SU-DHL-6 (cell line): ENCODE measurements around the gene KBTBD13.

ENCODE experiments used
- H2AFZ ChIP-seq: fragments of 200-600 bp; sonication (generic); 2 replicates; pipeline ENCODE4 v1.6.1; 2014; ENCODE audit warnings: low read depth, mild to moderate bottlenecking, moderate library complexity, mixed read lengths, antibody characterized with exemption, low read length; ENCODE audit not compliant: severe bottlenecking
- H3F3A ChIP-seq: fragments of 200-600 bp; shearing (Covaris generic); 2 replicates; pipeline ENCODE4 v1.6.0; 2016; ENCODE audit warnings: antibody characterized with exemption, mild to moderate bottlenecking; ENCODE audit not compliant: insufficient read depth
- H3K27ac ChIP-seq: fragments of 200-600 bp; sonication (generic); 2 replicates; pipeline ENCODE4 v1.5.1; 2016; ENCODE audit warnings: low read depth, mild to moderate bottlenecking, low read length, moderate library complexity, mixed read lengths
- H3K27me3 ChIP-seq: fragments of 200-600 bp; sonication (generic), shearing (Covaris generic); 2 replicates; pipeline ENCODE4 v1.6.0; 2014; ENCODE audit warnings: mild to moderate bottlenecking, low read length
- H3K36me3 ChIP-seq: fragments of 200-600 bp; sonication (generic); 2 replicates; pipeline ENCODE4 v1.6.1; 2014; ENCODE audit warnings: mild to moderate bottlenecking, low read length, mixed read lengths
- H3K4me2 ChIP-seq: fragments of 300-600, 200-600 bp; shearing (Covaris generic), sonication (generic); 2 replicates; pipeline ENCODE4 v1.6.0; 2014; ENCODE audit warnings: low read length, low read depth, mild to moderate bottlenecking; ENCODE audit not compliant: poor library complexity, severe bottlenecking
- H3K4me3 ChIP-seq: fragments of 200-600 bp; sonication (generic); 2 replicates; pipeline ENCODE4 v1.5.1; 2014; ENCODE audit warnings: antibody characterized with exemption, low read length, mild to moderate bottlenecking, mixed read lengths; ENCODE audit not compliant: insufficient read depth, poor library complexity, severe bottlenecking
- H3K79me2 ChIP-seq: fragments of 200-600 bp; sonication (generic); 2 replicates; pipeline ENCODE4 v1.6.1; 2014; ENCODE audit warnings: mild to moderate bottlenecking, low read length, moderate library complexity; ENCODE audit not compliant: insufficient read depth
- H3K9ac ChIP-seq: fragments of 200-600 bp; sonication (generic); 2 replicates; pipeline ENCODE4 v1.7.0; 2014; ENCODE audit warnings: mild to moderate bottlenecking, low read length
- H3K9me2 ChIP-seq: fragments of 200-600 bp; sonication (generic); replicated peaks from 2 replicates; pipeline ENCODE4 v1.6.1; 2014; ENCODE audit warnings: low read length; ENCODE audit not compliant: insufficient read depth
- H3K9me3 ChIP-seq: fragments of 200-600 bp; sonication (generic); 2 replicates; pipeline ENCODE4 v1.6.1; 2014; ENCODE audit warnings: low read length, mixed read lengths; ENCODE audit not compliant: insufficient read depth
- H4K20me1 ChIP-seq: fragments of 200-600 bp; sonication (generic); 2 replicates; pipeline ENCODE4 v1.6.1; 2014; ENCODE audit warnings: low read depth, mild to moderate bottlenecking, antibody characterized with exemption, low read length, moderate library complexity, mixed read lengths
- EZH2phosphoT487 ChIP-seq: fragments of 200-600 bp; sonication (generic), shearing (Covaris generic); conservative IDR thresholded peaks from 2 replicates; pipeline ENCODE4 v1.6.1; 2018; ENCODE audit warnings: mild to moderate bottlenecking, antibody characterized with exemption, low read length, moderate library complexity, mixed read lengths
- TF ChIP-seq, protein P1 (sequence below): fragments of 200-600 bp; sonication (generic); IDR thresholded peaks from one replicate; pipeline ENCODE4 v1.5.1; 2017; ENCODE audit warnings: antibody characterized with exemption, mild to moderate bottlenecking, low read length, moderate library complexity; ENCODE audit not compliant: insufficient read depth, poor library complexity, severe bottlenecking

The KBTBD13 gene

DNA sequence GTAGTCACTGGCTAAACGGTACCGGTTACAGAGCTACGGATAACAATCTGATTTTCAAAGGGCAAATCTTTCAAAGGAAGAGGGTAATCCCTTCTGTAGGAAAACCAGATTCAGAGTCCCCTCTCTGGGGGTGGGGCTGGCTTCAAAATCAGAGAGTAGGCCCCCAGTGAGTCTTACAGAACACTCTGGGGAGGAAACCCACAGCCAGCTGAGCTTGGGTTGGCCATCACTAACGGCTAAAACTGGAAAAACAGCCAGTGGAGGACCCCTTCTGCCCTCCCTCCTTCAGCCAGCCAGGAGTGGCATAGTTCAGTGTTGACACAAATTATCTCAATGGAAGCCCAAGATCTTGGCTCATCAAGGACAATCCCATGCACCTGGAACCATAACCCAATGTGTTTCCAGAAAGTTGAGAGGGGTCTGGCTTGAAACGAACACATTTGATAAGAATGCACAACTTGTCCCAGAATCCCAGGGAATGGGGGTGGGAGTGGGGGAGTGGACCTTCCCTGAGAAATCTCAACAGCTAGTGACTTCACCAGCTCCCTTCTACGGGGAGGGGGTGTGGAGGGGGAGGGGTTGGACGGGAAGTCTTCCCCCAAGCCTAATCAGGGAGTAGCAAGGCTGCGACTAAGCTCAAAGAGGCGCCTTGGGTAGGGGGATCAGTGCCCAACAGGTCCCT is 9.8 kb upstream of the KBTBD13 start:
- TF ChIP-seq, protein P1, sequence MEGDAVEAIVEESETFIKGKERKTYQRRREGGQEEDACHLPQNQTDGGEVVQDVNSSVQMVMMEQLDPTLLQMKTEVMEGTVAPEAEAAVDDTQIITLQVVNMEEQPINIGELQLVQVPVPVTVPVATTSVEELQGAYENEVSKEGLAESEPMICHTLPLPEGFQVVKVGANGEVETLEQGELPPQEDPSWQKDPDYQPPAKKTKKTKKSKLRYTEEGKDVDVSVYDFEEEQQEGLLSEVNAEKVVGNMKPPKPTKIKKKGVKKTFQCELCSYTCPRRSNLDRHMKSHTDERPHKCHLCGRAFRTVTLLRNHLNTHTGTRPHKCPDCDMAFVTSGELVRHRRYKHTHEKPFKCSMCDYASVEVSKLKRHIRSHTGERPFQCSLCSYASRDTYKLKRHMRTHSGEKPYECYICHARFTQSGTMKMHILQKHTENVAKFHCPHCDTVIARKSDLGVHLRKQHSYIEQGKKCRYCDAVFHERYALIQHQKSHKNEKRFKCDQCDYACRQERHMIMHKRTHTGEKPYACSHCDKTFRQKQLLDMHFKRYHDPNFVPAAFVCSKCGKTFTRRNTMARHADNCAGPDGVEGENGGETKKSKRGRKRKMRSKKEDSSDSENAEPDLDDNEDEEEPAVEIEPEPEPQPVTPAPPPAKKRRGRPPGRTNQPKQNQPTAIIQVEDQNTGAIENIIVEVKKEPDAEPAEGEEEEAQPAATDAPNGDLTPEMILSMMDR = no peak
- TF ChIP-seq EZH2phosphoT487 = no peak
- Histone ChIP-seq H3K4me3 (no peak overlapping the region), H3K27me3 (no peaks in the 10 kb centered on the region), H3K79me2 (no peaks in the 10 kb centered on the region), H3K27ac (no peak overlapping the region), H4K20me1 (no peaks in the 10 kb centered on the region), H3K4me2 (no peak overlapping the region), H3K9me2 (no peaks in the 10 kb centered on the region), H2AFZ (no peak overlapping the region), H3F3A (no peaks in the 10 kb centered on the region), H3K9ac (no peak overlapping the region), H3K36me3 (no peaks in the 10 kb centered on the region), H3K9me3 (no peaks in the 10 kb centered on the region)

DNA sequence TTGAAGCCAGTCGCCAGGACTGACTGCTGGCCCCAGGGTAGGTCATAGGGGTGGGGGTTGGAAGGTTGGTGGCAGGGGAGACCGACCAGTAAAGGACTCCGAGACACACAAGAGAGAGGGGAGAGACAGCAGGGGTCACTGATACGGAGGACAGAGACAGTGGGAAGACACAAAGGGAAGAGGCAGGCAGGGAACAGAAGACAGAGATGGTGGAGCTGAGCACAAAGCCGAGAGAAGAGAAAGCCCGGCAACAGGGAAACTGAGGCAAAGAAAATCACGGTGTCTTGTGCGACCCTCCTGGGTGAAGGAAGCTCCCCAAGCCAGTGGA is 9.3 kb upstream of the KBTBD13 start:
- H2AFZ ChIP-seq = no peak overlapping the region
- H3K9me3 ChIP-seq = no peaks in the 10 kb centered on the region
- no peaks in the 10 kb centered on the region for H4K20me1 ChIP-seq
- H3K27me3 ChIP-seq = no peaks in the 10 kb centered on the region
- TF ChIP-seq, protein P1 = no peak
- no peak for TF ChIP-seq EZH2phosphoT487
- no peaks in the 10 kb centered on the region for H3K9me2 ChIP-seq
- no peak overlapping the region for H3K9ac ChIP-seq
- no peak overlapping the region for H3K27ac ChIP-seq
- H3F3A ChIP-seq = no peaks in the 10 kb centered on the region
- no peaks in the 10 kb centered on the region for H3K79me2 ChIP-seq
- no peak overlapping the region for H3K4me3 ChIP-seq
- no peak overlapping the region for H3K4me2 ChIP-seq
- no peaks in the 10 kb centered on the region for H3K36me3 ChIP-seq

DNA sequence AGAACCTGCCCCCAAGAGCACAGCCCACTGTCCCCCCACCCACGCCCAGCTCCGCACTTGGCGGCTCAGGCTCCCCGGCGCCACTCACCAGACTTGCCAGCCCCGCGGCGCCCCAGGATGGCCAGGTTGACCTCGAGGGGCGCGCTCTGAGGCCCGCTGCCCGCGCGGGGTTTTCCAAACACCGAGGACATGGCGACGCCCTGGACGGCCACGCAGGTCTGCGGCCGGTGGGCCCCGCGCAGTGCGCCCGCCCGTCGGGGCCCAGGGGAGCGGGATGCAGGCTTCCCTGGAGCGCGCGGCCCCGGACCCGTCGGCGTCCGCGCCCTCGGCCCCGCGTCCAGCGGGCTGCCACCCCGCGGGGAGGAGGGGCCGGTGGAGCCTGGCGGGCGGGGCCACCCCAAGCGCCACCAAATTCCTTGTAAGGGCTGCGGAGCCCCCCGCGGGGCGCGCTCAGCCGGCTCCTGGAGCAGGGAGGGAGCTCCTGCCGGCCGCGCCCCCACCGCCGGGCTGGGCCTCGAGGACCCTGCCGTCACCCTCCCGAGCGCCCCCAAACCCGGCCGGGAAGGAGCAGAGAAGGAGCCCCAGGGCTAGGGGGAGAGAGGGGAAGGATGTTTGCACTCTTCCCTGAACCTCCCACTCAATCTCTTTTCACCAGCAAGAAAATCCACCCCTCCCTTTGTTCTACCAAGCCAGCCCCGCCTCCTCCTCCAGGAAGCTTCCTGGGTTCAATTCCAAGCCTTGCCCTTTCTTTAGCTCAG is 8.7 kb upstream of the KBTBD13 start, which contains the start of gene RASL12:
Gene RASL12, minus strand, starts transcription at position 347 of the 758 bp plus-strand sequence. Its CDS starts 156 bp downstream, at position 191.
- H3F3A ChIP-seq = no peaks in the 10 kb centered on the region
- H3K36me3 ChIP-seq = no peaks in the 10 kb centered on the region
- H3K4me3 ChIP-seq = no peak within 1 kb of the TSS
- H3K9me3 ChIP-seq = no peaks in the 10 kb centered on the region
- no peaks in the 10 kb centered on the region for H3K27me3 ChIP-seq
- H3K9ac ChIP-seq = no peak within 1 kb of the TSS
- no peaks in the 10 kb centered on the region for H4K20me1 ChIP-seq
- no peak within 1 kb of the TSS for H3K27ac ChIP-seq
- TF ChIP-seq, protein P1 = no peak
- no peak for TF ChIP-seq EZH2phosphoT487
- no peaks in the 10 kb centered on the region for H3K9me2 ChIP-seq
- H2AFZ ChIP-seq = no peak within 1 kb of the TSS
- no peak within 1 kb of the TSS for H3K4me2 ChIP-seq
- no peaks in the 10 kb centered on the region for H3K79me2 ChIP-seq
